Transverse colon (tissue), 4 donors: ENCODE measurements around the gene STAB2.

Experiments used
- POLR2AphosphoS5 ChIP-seq, 3 donors: sonication (generic); formaldehyde crosslinking; IDR thresholded peaks; one replicate each; pipeline ENCODE4 v1.6.1; 2016; ENCODE audit warnings: antibody characterized with exemption in 3 of 3
- TF ChIP-seq, protein P1 (sequence below), 5 experiments: fragments of 200-600 bp in 3 of 5; fragments of 450-650 bp in 2 of 5; sonication (generic) in 3 of 5; IDR thresholded peaks; 1 replicate in 2 of 5; 2 replicates in 3 of 5; pipeline ENCODE4 v1.5.1; 2016 to 2017; ENCODE audit warnings: antibody characterized with exemption in 5 of 5, inconsistent platforms in 3 of 5, mild to moderate bottlenecking in 2 of 5, moderate library complexity in 1 of 5

DNA sequence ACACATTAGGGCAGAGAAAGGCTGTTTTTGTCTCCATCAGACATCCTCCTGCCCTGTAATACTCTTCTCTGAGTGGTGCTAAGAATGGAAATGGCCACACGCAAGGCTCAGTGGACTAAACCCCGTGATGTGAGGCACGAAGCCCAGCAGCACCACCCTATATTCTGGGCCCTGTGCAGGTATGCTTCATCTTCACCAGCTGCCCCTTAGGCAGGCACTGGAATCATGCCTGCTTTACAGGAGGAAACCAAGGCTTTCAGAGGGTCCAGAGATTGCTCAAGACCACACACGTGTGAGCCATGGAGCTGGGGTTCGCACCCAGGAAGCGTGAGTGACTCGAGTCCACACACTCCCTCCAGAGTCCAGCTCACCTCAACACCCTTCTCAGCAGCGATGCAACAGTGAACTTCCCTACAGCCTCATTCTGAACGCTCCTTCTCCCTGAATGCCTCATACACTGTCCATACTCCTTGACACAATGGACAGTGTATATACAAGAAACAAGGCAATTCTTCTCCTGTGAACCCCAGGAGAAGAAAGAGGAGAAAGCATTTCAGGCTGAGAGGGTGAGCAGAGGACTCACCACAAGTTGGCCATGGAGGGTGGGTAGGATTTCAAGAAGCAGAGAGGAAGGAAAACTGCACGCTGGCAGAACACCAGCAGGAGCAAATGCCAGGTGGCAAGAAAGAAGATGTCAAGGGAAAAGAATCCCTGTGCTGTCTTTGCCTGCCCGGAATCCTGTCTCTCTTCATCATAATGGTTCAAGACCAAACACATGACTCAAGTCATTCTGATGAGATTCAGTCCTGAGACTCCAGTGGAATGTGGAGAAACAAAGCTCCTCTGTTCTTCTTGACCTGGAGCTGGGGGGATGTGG lies 214.9 kb downstream of the STAB2 start:
- TF ChIP-seq, protein P1, sequence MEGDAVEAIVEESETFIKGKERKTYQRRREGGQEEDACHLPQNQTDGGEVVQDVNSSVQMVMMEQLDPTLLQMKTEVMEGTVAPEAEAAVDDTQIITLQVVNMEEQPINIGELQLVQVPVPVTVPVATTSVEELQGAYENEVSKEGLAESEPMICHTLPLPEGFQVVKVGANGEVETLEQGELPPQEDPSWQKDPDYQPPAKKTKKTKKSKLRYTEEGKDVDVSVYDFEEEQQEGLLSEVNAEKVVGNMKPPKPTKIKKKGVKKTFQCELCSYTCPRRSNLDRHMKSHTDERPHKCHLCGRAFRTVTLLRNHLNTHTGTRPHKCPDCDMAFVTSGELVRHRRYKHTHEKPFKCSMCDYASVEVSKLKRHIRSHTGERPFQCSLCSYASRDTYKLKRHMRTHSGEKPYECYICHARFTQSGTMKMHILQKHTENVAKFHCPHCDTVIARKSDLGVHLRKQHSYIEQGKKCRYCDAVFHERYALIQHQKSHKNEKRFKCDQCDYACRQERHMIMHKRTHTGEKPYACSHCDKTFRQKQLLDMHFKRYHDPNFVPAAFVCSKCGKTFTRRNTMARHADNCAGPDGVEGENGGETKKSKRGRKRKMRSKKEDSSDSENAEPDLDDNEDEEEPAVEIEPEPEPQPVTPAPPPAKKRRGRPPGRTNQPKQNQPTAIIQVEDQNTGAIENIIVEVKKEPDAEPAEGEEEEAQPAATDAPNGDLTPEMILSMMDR (IDR thresholded peaks at IDR 0.05), result no peak
- TF ChIP-seq POLR2AphosphoS5 (IDR thresholded peaks at IDR 0.05), result no peak
